ENCODE results near the gene PDGFA.

DNA sequence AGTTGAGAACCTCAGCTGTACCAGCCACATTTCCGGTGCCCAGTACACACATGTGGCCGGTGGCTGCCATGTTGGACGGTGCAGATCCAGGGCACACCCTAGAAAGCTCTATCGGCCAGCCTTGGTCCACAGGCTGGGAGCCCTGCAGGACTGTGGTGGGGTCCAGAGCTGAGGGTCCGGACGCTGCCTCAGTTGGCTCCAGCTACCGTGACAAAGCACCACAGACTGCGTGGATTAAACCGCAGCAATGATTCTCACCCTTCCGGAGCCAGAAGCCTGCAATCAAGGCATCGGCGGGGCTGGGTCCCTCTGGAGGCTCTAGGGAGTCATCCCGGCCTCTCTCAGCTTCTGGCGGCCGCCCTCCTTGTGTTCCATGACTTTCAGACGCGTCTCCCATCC is 50.1 kb downstream of the PDGFA start:
- TF ChIP-seq CTCF (IDR thresholded peaks at IDR 0.05) (no peak), POLR2A (IDR thresholded peaks at IDR 0.05) (no peak)
